HEK293 (cell line): ENCODE results near the gene CYP4F3.

Experiments
- CTCF ChIA-PET: fragments of 350-600 bp; formaldehyde crosslinking; extraction: SDS; loops from one replicate; lab custom pipeline; 2021; ENCODE audit warnings: antibody characterized with exemption; lab: Yijun Ruan, JAX
- POLR2A ChIA-PET: fragments of 300-600 bp; formaldehyde crosslinking; extraction: SDS; loops from one replicate; lab custom pipeline; 2020; ENCODE audit warnings: antibody characterized with exemption, inconsistent platforms; lab: Yijun Ruan, JAX
- H3K27ac ChIP-seq: fragments of 200-500 bp; sonication (Bioruptor generic); 2 replicates; pipeline ENCODE4 v1.5.1; 2014; ENCODE audit warnings: low read depth, low read length, control low read depth, inconsistent platforms; ENCODE audit errors: extremely low read depth
- H3K36me3 ChIP-seq, 2 experiments: fragments of 200-500 bp in 1 of 2; sonication (Bioruptor generic) in 1 of 2; 1 replicate in 1 of 2; 2 replicates in 1 of 2; pipeline ENCODE4 v1.5.1; 2014 to 2017; ENCODE audit warnings: inconsistent platforms in 2 of 2, low read length in 2 of 2; ENCODE audit not compliant: control insufficient read depth in 2 of 2, insufficient read depth in 1 of 2
- H3K4me1 ChIP-seq: fragments of 200-500 bp; sonication (Bioruptor generic); 2 replicates; pipeline ENCODE4 v1.5.1; 2014; ENCODE audit warnings: mild to moderate bottlenecking, low read length, inconsistent platforms; ENCODE audit not compliant: control insufficient read depth, insufficient read depth
- H3K4me3 ChIP-seq: 2 replicates; pipeline ENCODE4 v1.5.1; 2011; ENCODE audit warnings: low read depth, mild to moderate bottlenecking, control low read depth, low read length, moderate library complexity
- H3K9me3 ChIP-seq: fragments of 200-500 bp; sonication (Bioruptor generic); 2 replicates; pipeline ENCODE4 v1.5.1; 2014; ENCODE audit warnings: low read depth, low read length, inconsistent platforms; ENCODE audit not compliant: control insufficient read depth, insufficient read depth
- GLIS1 ChIP-seq: fragments of 450-650 bp; formaldehyde crosslinking; IDR thresholded peaks from 2 replicates; pipeline ENCODE4 v1.5.1; 2016; ENCODE audit warnings: missing biosample characterization, missing genetic modification characterization
- HOXC10 ChIP-seq: sonication (generic); formaldehyde crosslinking; IDR thresholded peaks from 2 replicates; pipeline ENCODE4 v1.8.1; 2023; ENCODE audit warnings: mild to moderate bottlenecking, missing genetic modification reagents
- IKZF3 ChIP-seq: fragments of 450-650 bp; IDR thresholded peaks from 2 replicates; pipeline ENCODE4 v1.5.0; 2018; ENCODE audit warnings: missing biosample characterization, mild to moderate bottlenecking, missing genetic modification characterization, moderate library complexity
- OSR2 ChIP-seq: fragments of 450-650 bp; formaldehyde crosslinking; IDR thresholded peaks from 2 replicates; pipeline ENCODE4 v1.5.1; 2016; ENCODE audit warnings: missing biosample characterization, missing genetic modification characterization
- PRDM4 ChIP-seq: fragments of 450-650 bp; formaldehyde crosslinking; IDR thresholded peaks from 2 replicates; pipeline ENCODE4 v1.5.1; 2017; ENCODE audit warnings: missing biosample characterization, missing genetic modification characterization
- PRDM6 ChIP-seq: fragments of 450-650 bp; formaldehyde crosslinking; IDR thresholded peaks from 2 replicates; pipeline ENCODE4 v1.5.1; 2017; ENCODE audit warnings: missing biosample characterization, missing genetic modification characterization
- TRIM28 ChIP-seq: IDR thresholded peaks from 2 replicates; pipeline ENCODE4 v1.6.1; 2011; ENCODE audit warnings: low read length, control low read depth, borderline replicate concordance
- WT1 ChIP-seq: fragments of 450-650 bp; formaldehyde crosslinking; IDR thresholded peaks from 2 replicates; pipeline ENCODE4 v1.5.1; 2016; ENCODE audit warnings: missing biosample characterization, missing genetic modification characterization
- ZBTB21 ChIP-seq: fragments of 450-650 bp; formaldehyde crosslinking; IDR thresholded peaks from 2 replicates; pipeline ENCODE4 v1.5.1; 2017; ENCODE audit warnings: missing biosample characterization, missing genetic modification characterization
- ZBTB44 ChIP-seq: fragments of 450-650 bp; IDR thresholded peaks from 2 replicates; pipeline ENCODE4 v1.5.1; 2018; ENCODE audit warnings: missing biosample characterization, mild to moderate bottlenecking, missing genetic modification characterization
- ZBTB8A ChIP-seq: fragments of 450-650 bp; formaldehyde crosslinking; IDR thresholded peaks from 2 replicates; pipeline ENCODE4 v1.5.1; 2016; ENCODE audit warnings: missing biosample characterization, missing genetic modification characterization
- ZNF248 ChIP-seq: fragments of 450-650 bp; formaldehyde crosslinking; IDR thresholded peaks from 2 replicates; pipeline ENCODE4 v1.5.1; 2017; ENCODE audit warnings: missing biosample characterization, missing genetic modification characterization
- ZNF274 ChIP-seq, 2 experiments: fragments of 200-500 bp in 1 of 2; fragments of 450-650 bp in 1 of 2; sonication (Bioruptor generic) in 1 of 2; formaldehyde crosslinking in 1 of 2; IDR thresholded peaks; 2 replicates each; pipeline versions ENCODE4 v1.5.1 to v1.6.1; 2014 to 2016; ENCODE audit warnings: borderline replicate concordance in 1 of 2, inconsistent platforms in 1 of 2, low read length in 1 of 2, missing biosample characterization in 1 of 2, missing genetic modification characterization in 1 of 2
- ZNF324 ChIP-seq: fragments of 450-650 bp; formaldehyde crosslinking; IDR thresholded peaks from 2 replicates; pipeline ENCODE4 v1.5.1; 2016; ENCODE audit warnings: missing biosample characterization, missing genetic modification characterization
- ZNF335 ChIP-seq: fragments of 450-650 bp; formaldehyde crosslinking; conservative IDR thresholded peaks from 2 replicates; pipeline ENCODE4 v1.5.1; 2016; ENCODE audit warnings: missing biosample characterization, missing genetic modification characterization
- ZNF341 ChIP-seq: fragments of 450-650 bp; formaldehyde crosslinking; IDR thresholded peaks from 2 replicates; pipeline ENCODE4; 2016; ENCODE audit warnings: low read depth, missing biosample characterization, missing genetic modification characterization
- ZNF518A ChIP-seq: fragments of 450-650 bp; formaldehyde crosslinking; conservative IDR thresholded peaks from 2 replicates; pipeline ENCODE4 v1.5.1; 2016; ENCODE audit warnings: low read depth, missing biosample characterization, missing genetic modification characterization
- ZNF555 ChIP-seq: fragments of 450-650 bp; formaldehyde crosslinking; conservative IDR thresholded peaks from 2 replicates; pipeline ENCODE4 v1.5.1; 2017; ENCODE audit warnings: missing biosample characterization, mild to moderate bottlenecking, missing genetic modification characterization, inconsistent platforms
- ZNF558 ChIP-seq: fragments of 450-650 bp; formaldehyde crosslinking; IDR thresholded peaks from 2 replicates; pipeline ENCODE4 v1.5.1; 2016; ENCODE audit warnings: missing biosample characterization, missing genetic modification characterization
- ZNF580 ChIP-seq: fragments of 450-650 bp; formaldehyde crosslinking; IDR thresholded peaks from 2 replicates; pipeline ENCODE4 v1.5.1; 2016; ENCODE audit warnings: missing biosample characterization, missing genetic modification characterization
- ZNF600 ChIP-seq: fragments of 450-650 bp; formaldehyde crosslinking; IDR thresholded peaks from 2 replicates; pipeline ENCODE4 v1.5.1; 2016; ENCODE audit warnings: missing biosample characterization, missing genetic modification characterization
- ZNF629 ChIP-seq: fragments of 450-650 bp; formaldehyde crosslinking; IDR thresholded peaks from 2 replicates; pipeline ENCODE4 v1.5.1; 2017; ENCODE audit warnings: missing biosample characterization, missing genetic modification characterization
- ZNF660 ChIP-seq: fragments of 450-650 bp; IDR thresholded peaks from 2 replicates; pipeline ENCODE4 v1.5.1; 2018; ENCODE audit warnings: missing biosample characterization, mild to moderate bottlenecking, missing genetic modification characterization
- ZNF670 ChIP-seq: fragments of 450-650 bp; formaldehyde crosslinking; IDR thresholded peaks from 2 replicates; pipeline ENCODE4 v1.5.1; 2016; ENCODE audit warnings: missing biosample characterization, missing genetic modification characterization, low read depth
- ZNF776 ChIP-seq: fragments of 450-650 bp; formaldehyde crosslinking; IDR thresholded peaks from 2 replicates; pipeline ENCODE4 v1.5.0; 2017; ENCODE audit warnings: missing biosample characterization, missing genetic modification characterization, borderline replicate concordance
- ZNF777 ChIP-seq: fragments of 450-650 bp; formaldehyde crosslinking; IDR thresholded peaks from 2 replicates; pipeline ENCODE4 v1.5.1; 2017; ENCODE audit warnings: missing biosample characterization, missing genetic modification characterization, borderline replicate concordance
- ZNF843 ChIP-seq: fragments of 450-650 bp; formaldehyde crosslinking; IDR thresholded peaks from 2 replicates; pipeline ENCODE4 v1.5.1; 2016; ENCODE audit warnings: missing biosample characterization, missing genetic modification characterization
- ZSCAN30 ChIP-seq: fragments of 450-650 bp; IDR thresholded peaks from 2 replicates; pipeline ENCODE4 v1.5.1; 2018; ENCODE audit warnings: missing biosample characterization, mild to moderate bottlenecking, missing genetic modification characterization, moderate library complexity

Gene CYP4F3

GRCh38 chr19:15702534-15702930, 61.8 kb downstream of the CYP4F3 start:
- Histone ChIP-seq H3K4me1 (peaks cover 7% of the 10 kb centered on the region; the same call in 1 of the 2 replicates), H3K4me3 (no peak overlapping the region), H3K27ac (no peak overlapping the region), H3K9me3 (no peaks in the 10 kb centered on the region), H3K36me3 (no peaks in the 10 kb centered on the region)
- ChIA-PET POLR2A (no interaction called here), CTCF (interaction anchor here (1.0 kb wide), 1 partner anchor 20 kb away, joined by 3 read pairs; no protein-coding TSS in a partner anchor)
- TF ChIP-seq ZNF558 (no peak), ZNF248 (no peak), ZNF777 (tag by site-specific recombination) (no peak), ZNF843 (tag by site-specific recombination) (no peak), ZNF660 (tag by site-specific recombination) (peak; percentile 93), PRDM6 (tag by site-specific recombination) (no peak), TRIM28 (no peak), WT1 (no peak), ZNF324 (peak; percentile 22; the same call in 1 of the 2 replicates), ZNF341 (tag by site-specific recombination) (no peak), ZNF580 (tag by site-specific recombination) (no peak), ZNF776 (tag by site-specific recombination) (no peak), HOXC10 (CRISPR knock-in tag) (no peak), IKZF3 (0 out of 2 replicates have a peak, but pooled peaks have one; percentile 11), ZNF335 (tag by site-specific recombination) (peak; percentile 70), ZNF518A (0 out of 2 replicates have a peak, but pooled peaks have one; percentile 30), ZBTB8A (tag by site-specific recombination) (no peak), ZNF600 (peak; percentile 48; the same call in 1 of the 2 replicates), OSR2 (no peak), PRDM4 (tag by site-specific recombination) (peak; percentile 46; the same call in 1 of the 2 replicates), ZBTB21 (tag by site-specific recombination) (0 out of 2 replicates have a peak, but pooled peaks have one; percentile 60), ZNF555 (tag by site-specific recombination) (no peak), ZSCAN30 (tag by site-specific recombination) (0 out of 2 replicates have a peak, but pooled peaks have one; percentile 24), ZNF629 (tag by site-specific recombination) (peak; percentile 45; the same call in 1 of the 2 replicates), GLIS1 (tag by site-specific recombination) (peak; percentile 57), ZNF274 (IDR thresholded peaks at IDR 0.05; ENCODE audit: low read length) (no peak), ZNF274 (tag by site-specific recombination; IDR thresholded peaks at IDR 0.05; ENCODE audit: borderline replicate concordance) (no peak), ZBTB44 (tag by site-specific recombination) (peak; percentile 55; the same call in 1 of the 2 replicates), ZNF670 (tag by site-specific recombination) (no peak)
